ENCODE data around the gene NRXN3. TPM values are rescaled to one million over a fixed set of nuclear protein-coding genes. Genes with fewer than 3 reads are reported as not detected.

The NRXN3 gene
- total and polyA plus RNA-seq, 2 experiments from 2014 or later: 1.0 to 1.8 TPM

- TF ChIP-seq ZNF114 (CRISPR knock-in tag; IDR thresholded peaks at IDR 0.05) (no peak), CREB1 (CRISPR knock-in tag; IDR thresholded peaks at IDR 0.05; ENCODE audit: low read depth) (no peak), EZH2phosphoT487 (IDR thresholded peaks at IDR 0.05; ENCODE audit: unreplicated experiment) (no peak), ETS1 (IDR thresholded peaks at IDR 0.05) (no peak), STAT1 (IDR thresholded peaks at IDR 0.05; ENCODE audit: unreplicated experiment) (no peak)
These were observed 14.0 kb downstream of the NRXN3 start (continued) for GRCh38 chr14:78184157-78184556.

- no peak overlapping the region for H2AFZ ChIP-seq
- DNase-seq (ENCODE audit: low spot score) (no peak), ATAC-seq (no peak)
- no peaks in the 10 kb centered on the region; the same call in 2 of the 3 replicates for H3K36me3 Mint-ChIP-seq (ENCODE audit: low read depth)
- H3K27me3 ChIP-seq (ENCODE audit: insufficient read depth): no peaks in the 10 kb centered on the region
- H3K27ac Mint-ChIP-seq: no peak overlapping the region
- H3K27ac ChIP-seq (ENCODE audit: low read depth): no peak overlapping the region
- H3K36me3 ChIP-seq (ENCODE audit: insufficient read depth): no peaks in the 10 kb centered on the region
- H3K9me2 ChIP-seq (ENCODE audit: insufficient read depth): no peaks in the 10 kb centered on the region; the same call in 1 of the 2 replicates
- H3K4me3 ChIP-seq: no peak overlapping the region
- peaks cover 2% of the 10 kb centered on the region for H3K27me3 Mint-ChIP-seq (ENCODE audit: insufficient read depth, low read depth, poor library complexity)
- no peak overlapping the region for H3K4me3 Mint-ChIP-seq
- no peaks in the 10 kb centered on the region for H4K20me1 ChIP-seq (replicated peaks; ENCODE audit: insufficient read depth)
- H3K4me1 Mint-ChIP-seq: no peaks in the 10 kb centered on the region
- H3K9me3 Mint-ChIP-seq: no peaks in the 10 kb centered on the region
- H3K79me2 ChIP-seq (replicated peaks; ENCODE audit: insufficient read depth): no peaks in the 10 kb centered on the region
- H3K4me1 ChIP-seq (ENCODE audit: insufficient read depth): no peaks in the 10 kb centered on the region
- no peak overlapping the region for H3K4me2 ChIP-seq
- no peaks in the 10 kb centered on the region for H3F3A ChIP-seq (replicated peaks; ENCODE audit: low read depth)
- TF ChIP-seq REST (IDR thresholded peaks at IDR 0.05; ENCODE audit: unreplicated experiment) (no peak), EZH2 (IDR thresholded peaks at IDR 0.05; ENCODE audit: low read depth, unreplicated experiment) (no peak), POLR2AphosphoS5 (IDR thresholded peaks at IDR 0.05; ENCODE audit: low read depth) (no peak), STAT1 (IDR thresholded peaks at IDR 0.05; ENCODE audit: unreplicated experiment) (no peak), ZNF331 (CRISPR knock-in tag; IDR thresholded peaks at IDR 0.05; ENCODE audit: low read depth) (no peak), ZNF462 (CRISPR knock-in tag; IDR thresholded peaks at IDR 0.05) (no peak), EZH2phosphoT487 (IDR thresholded peaks at IDR 0.05; ENCODE audit: unreplicated experiment) (no peak), NANOG (IDR thresholded peaks at IDR 0.05; ENCODE audit: borderline replicate concordance) (no peak), CTCF (conservative IDR thresholded peaks at IDR 0.05; ENCODE audit: low read depth in 2 of 2) (no peak), ZNF114 (CRISPR knock-in tag; IDR thresholded peaks at IDR 0.05) (no peak)
These were observed 16.1 kb downstream of the NRXN3 start for GRCh38 chr14:78186277-78186676.

Measured in GM23338 (cell line).